Heart left ventricle (tissue), 13 donors: ENCODE data around the gene OSCAR.

Experiments used
- CTCF ChIP-seq, 12 donors: fragments of 200-600 bp; sonication (generic) in 4 of 12; IDR thresholded peaks; one replicate each; pipeline versions ENCODE4 v1.5.0 to v1.8.0; 2018 to 2022; ENCODE audit warnings: antibody characterized with exemption in 12 of 12, mild to moderate bottlenecking in 5 of 12
- POLR2A ChIP-seq, 2 donors: fragments of 450-650 bp; IDR thresholded peaks; one replicate each; pipeline ENCODE4 v1.6.1; 2017; ENCODE audit warnings: antibody characterized with exemption in 2 of 2, mild to moderate bottlenecking in 2 of 2, moderate library complexity in 2 of 2
- donor health status: ischemic (EF 13 %, LVEDD 7.1; RV severe dilation, severe dysfunction).
- donor health status: DM: no; HTN: yes; CAD: no.
- donor health status: DM: no; HTN: no; CAD: no.
- donor health status: ischemic (EF 25% LVEDD 6.9; RV normal size, moderate dysfunction).
- donor health status: ischemic (EF 25% LVEDD 5.7; RV mildly dilated, moderate dysfunction).
- donor health status: ischemic (EF 35%, LVEDD 5.7; RV mildly dilated, moderate dysfunction).
- donor health status: nonischemic (EF 11% LVEDD 7.7; RV severe dilation, severe dysfunction).
- donor health status: DM: yes; HTN: yes; CAD: no.
- donor health status: PGD.
- donor health status: ischemic (EF 29% LVEDD 5.4; RV normal size, mild dysfunction).
- donor health status: nonischemic (EF 23%, LVEDD 6.1; RV moderate dilation, normal function).

GRCh38 chr19:54133957-54134590 lies 33.5 kb upstream of the OSCAR start:
- TF ChIP-seq CTCF (IDR thresholded peaks at IDR 0.05) (no peak), POLR2A (IDR thresholded peaks at IDR 0.05) (no peak)
